NOMO-1 treated with DMSO at 0.1 percent for 48 hours (cell line): ENCODE results near the gene TSPEAR.
A peak's percentile ranks its signal among the peaks of the same experiment; 100 is the strongest.
"Not testable (repeated sequence)": the region's sequence is repeated elsewhere in the genome, so short reads cannot be mapped to it uniquely, and the experiment has no call there.

Source experiments
- DNase-seq: peaks from one replicate; lab custom pipeline; 2025; ENCODE audit not compliant: unreplicated experiment; lab: John Stamatoyannopoulos, UW

Gene TSPEAR

GRCh38 chr21:44686843-44687561 is 24.4 kb downstream of the TSPEAR start:
- no peak for DNase-seq

- no peak for DNase-seq
Measured at GRCh38 chr21:44686000-44686781, 25.2 kb downstream of the TSPEAR start.

GRCh38 chr21:44685050-44685449 is 26.3 kb downstream of the TSPEAR start:
- DNase-seq = not testable (repeated sequence)

GRCh38 chr21:44684483-44684882 is 26.9 kb downstream of the TSPEAR start:
- DNase-seq = no peak

GRCh38 chr21:44684077-44684476 is 27.3 kb downstream of the TSPEAR start:
- DNase-seq = no peak

- DNase-seq = no peak
Measured at GRCh38 chr21:44682580-44683151, 28.7 kb downstream of the TSPEAR start.

- no peak for DNase-seq
Measured at GRCh38 chr21:44681861-44682579, 29.4 kb downstream of the TSPEAR start, which contains the start of gene KRTAP12-1. KRTAP12-1 (minus strand) TSS chr21:44682163; CDS start chr21:44682123, 40 bp downstream.

GRCh38 chr21:44681152-44681551 is 30.2 kb downstream of the TSPEAR start:
- no peak for DNase-seq

- no peak for DNase-seq
Measured at GRCh38 chr21:44677881-44678280, 33.5 kb downstream of the TSPEAR start.

- no peak for DNase-seq
Measured at GRCh38 chr21:44671911-44672310, 39.5 kb downstream of the TSPEAR start.

GRCh38 chr21:44670642-44671432 is 40.5 kb downstream of the TSPEAR start:
- no peak for DNase-seq

- no peak for DNase-seq
Measured at GRCh38 chr21:44667612-44668011, 43.8 kb downstream of the TSPEAR start.

GRCh38 chr21:44666401-44667320 is 44.7 kb downstream of the TSPEAR start, which contains the start of gene KRTAP12-2:
KRTAP12-2 (minus strand) TSS chr21:44666927; CDS start chr21:44666886, 41 bp downstream.
- DNase-seq = no peak

- no peak for DNase-seq
Measured at GRCh38 chr21:44664691-44665090, 46.7 kb downstream of the TSPEAR start.

GRCh38 chr21:44661567-44661966 is 49.8 kb downstream of the TSPEAR start:
- DNase-seq = not testable (repeated sequence)

- DNase-seq = peak; percentile 14
Measured at GRCh38 chr21:44658913-44659595, 52.3 kb downstream of the TSPEAR start.

- DNase-seq = no peak
Measured at GRCh38 chr21:44658541-44658910, 52.8 kb downstream of the TSPEAR start.

- no peak for DNase-seq
Measured at GRCh38 chr21:44657635-44658540, 53.5 kb downstream of the TSPEAR start, which contains the start of gene KRTAP12-3. KRTAP12-3 (plus strand) TSS chr21:44657932; CDS start chr21:44657980, 48 bp downstream.
